SK-N-SH (cell line): ENCODE measurements around the gene GRIP1.

Experiments
- CTCF ChIP-seq: fragments of 200-600 bp; sonication (generic); IDR thresholded peaks from 2 replicates; pipeline ENCODE4 v1.6.1; 2017; ENCODE audit warnings: antibody characterized with exemption, mild to moderate bottlenecking, moderate library complexity
- EP300 ChIP-seq, 2 experiments: IDR thresholded peaks; 2 replicates each; pipeline versions ENCODE4 v1.4.0 to v1.6.1; 2012; ENCODE audit warnings: borderline replicate concordance in 1 of 2, low read depth in 1 of 2, low read length in 1 of 2
- FOXM1 ChIP-seq: IDR thresholded peaks from 2 replicates; pipeline ENCODE4 v1.4.0; 2012; ENCODE audit warnings: low read depth, mild to moderate bottlenecking
- GABPA ChIP-seq: IDR thresholded peaks from 2 replicates; pipeline ENCODE4 v1.4.0; 2012; ENCODE audit warnings: low read depth, mild to moderate bottlenecking
- NRF1 ChIP-seq: IDR thresholded peaks from 2 replicates; pipeline ENCODE4 v1.6.1; 2012; ENCODE audit warnings: low read depth, mild to moderate bottlenecking, low read length
- RCOR1 ChIP-seq: fragments of 150-350 bp; IDR thresholded peaks from 2 replicates; pipeline ENCODE4 v1.6.1; 2017; ENCODE audit warnings: antibody characterized with exemption, low read length
- REST ChIP-seq: IDR thresholded peaks from 2 replicates; pipeline ENCODE4 v1.6.1; 2012; ENCODE audit warnings: mild to moderate bottlenecking, low read depth, low read length, moderate library complexity
- RFX5 ChIP-seq: IDR thresholded peaks from 2 replicates; pipeline ENCODE4 v1.6.1; 2012; ENCODE audit warnings: mild to moderate bottlenecking, improper control_type of control experiment, low read length

- TF ChIP-seq CTCF (no peak), NRF1 (no peak), RCOR1 (no peak), REST (no peak), GABPA (no peak), EP300 (IDR thresholded peaks at IDR 0.05; ENCODE audit: borderline replicate concordance in 1 of 2, low read depth in 1 of 2, low read length in 1 of 2) (no peak), RFX5 (no peak), FOXM1 (no peak)
Measured at GRCh38 chr12:66531766-66532165, 147.1 kb downstream of the GRIP1 start.
